DMS153 treated with DMSO at 0.1 percent for 48 hours (cell line): Measurements from ENCODE around the gene INAFM2.

Experiments
- DNase-seq: peaks from one replicate; lab custom pipeline; 2025; ENCODE audit not compliant: unreplicated experiment; lab: John Stamatoyannopoulos, UW

The INAFM2 gene

GRCh38 chr15:40358471-40359353, 35.2 kb downstream of the INAFM2 start:
- DNase-seq, result no peak

- no peak for DNase-seq
Measured at GRCh38 chr15:40360015-40360414, 36.5 kb downstream of the INAFM2 start.

- DNase-seq, result no peak
Measured at GRCh38 chr15:40361640-40362039, 38.1 kb downstream of the INAFM2 start.

- no peak for DNase-seq
Measured at GRCh38 chr15:40363611-40364010, 40.1 kb downstream of the INAFM2 start.

GRCh38 chr15:40364251-40364650, 40.8 kb downstream of the INAFM2 start:
- DNase-seq, result no peak

GRCh38 chr15:40365016-40365415, 41.5 kb downstream of the INAFM2 start:
- DNase-seq, result no peak

- DNase-seq, result no peak
Measured at GRCh38 chr15:40365624-40366456, 42.3 kb downstream of the INAFM2 start.

- DNase-seq, result no peak
Measured at GRCh38 chr15:40366457-40367370, 43.2 kb downstream of the INAFM2 start.

GRCh38 chr15:40367371-40367685, 43.8 kb downstream of the INAFM2 start:
- DNase-seq, result no peak

GRCh38 chr15:40367686-40368611, 44.5 kb downstream of the INAFM2 start:
- peak; percentile 64 for DNase-seq

GRCh38 chr15:40368719-40369473, 45.4 kb downstream of the INAFM2 start:
- no peak for DNase-seq

- no peak for DNase-seq
Measured at GRCh38 chr15:40369474-40369869, 46.0 kb downstream of the INAFM2 start.

- DNase-seq, result no peak
Measured at GRCh38 chr15:40369971-40370370, 46.5 kb downstream of the INAFM2 start.

- DNase-seq, result no peak
Measured at GRCh38 chr15:40372981-40373380, 49.5 kb downstream of the INAFM2 start.
